Duodenal mucosa (tissue), 2 donors: Measurements from ENCODE around the gene TMEM17.

Experiments
- H3K27ac ChIP-seq: one replicate; pipeline ENCODE4 v1.7.0; 2013; ENCODE audit warnings: low read depth, low read length
- H3K27me3 ChIP-seq, 2 donors: one replicate each; pipeline ENCODE4 v1.7.0; 2013; ENCODE audit warnings: low read length in 2 of 2, control low read depth in 1 of 2; ENCODE audit not compliant: insufficient read depth in 2 of 2, control insufficient read depth in 1 of 2
- H3K36me3 ChIP-seq, 2 donors: one replicate each; pipeline ENCODE4 v1.7.0; 2013; ENCODE audit warnings: low read length in 2 of 2, control low read depth in 1 of 2; ENCODE audit not compliant: insufficient read depth in 2 of 2, control insufficient read depth in 1 of 2
- H3K4me1 ChIP-seq, 2 donors: one replicate each; pipeline ENCODE4 v1.7.0; 2013; ENCODE audit warnings: low read length in 2 of 2, control low read depth in 1 of 2; ENCODE audit not compliant: insufficient read depth in 2 of 2, control insufficient read depth in 1 of 2
- H3K4me3 ChIP-seq, 2 donors: one replicate each; pipeline ENCODE4 v1.7.0; 2013; ENCODE audit warnings: low read length in 2 of 2, low read depth in 1 of 2
- H3K9ac ChIP-seq, 2 donors: one replicate each; pipeline ENCODE4 v1.7.0; 2013; ENCODE audit warnings: low read length in 2 of 2, low read depth in 1 of 2
- H3K9me3 ChIP-seq, 2 donors: one replicate each; pipeline ENCODE4 v1.7.0; 2013; ENCODE audit warnings: low read length in 2 of 2, control low read depth in 1 of 2; ENCODE audit not compliant: control insufficient read depth in 1 of 2

The TMEM17 gene

DNA sequence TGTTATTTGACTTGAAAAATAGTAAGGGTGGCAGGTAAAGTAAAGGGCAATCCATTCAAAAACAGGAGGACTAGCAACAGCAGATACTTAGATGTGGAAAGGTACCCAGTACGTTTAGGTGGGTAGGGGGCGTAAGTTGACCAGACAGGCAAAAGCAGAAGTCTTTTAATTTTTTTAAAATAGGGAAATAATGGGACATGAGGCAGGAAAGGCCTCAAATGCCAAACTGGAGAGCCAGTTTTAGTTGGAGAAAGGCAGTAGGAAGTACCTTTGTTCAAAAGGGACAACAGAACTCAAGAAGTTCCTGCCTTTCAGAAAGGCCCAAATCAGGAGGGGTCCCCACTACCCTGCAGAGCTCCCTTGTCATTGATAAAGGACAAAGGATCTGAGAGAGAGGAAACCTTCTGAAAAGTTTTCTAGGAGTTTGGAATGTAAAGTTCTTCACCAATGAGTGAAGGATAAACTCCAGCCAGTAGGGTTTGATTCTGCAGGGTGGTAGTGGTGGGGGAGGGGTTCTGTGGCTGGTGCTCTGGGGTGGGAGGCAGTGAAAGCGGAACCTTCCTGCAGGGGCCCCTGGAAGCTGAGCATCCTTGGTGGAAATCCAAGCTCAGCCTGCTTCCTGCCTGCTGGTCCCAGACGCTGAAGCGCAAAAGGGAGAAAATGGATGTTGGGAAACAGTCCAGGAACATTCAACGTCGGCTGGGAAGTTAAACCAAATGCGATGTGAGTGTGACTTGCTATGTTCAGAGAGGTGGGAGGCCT lies 40.1 kb downstream of the TMEM17 start:
- Histone ChIP-seq H3K27ac (no peak overlapping the region), H3K36me3 (no peaks in the 10 kb centered on the region), H3K27me3 (no peaks in the 10 kb centered on the region), H3K4me1 (no peaks in the 10 kb centered on the region), H3K9me3 (no peaks in the 10 kb centered on the region), H3K9ac (no peak overlapping the region), H3K4me3 (no peak overlapping the region)

DNA sequence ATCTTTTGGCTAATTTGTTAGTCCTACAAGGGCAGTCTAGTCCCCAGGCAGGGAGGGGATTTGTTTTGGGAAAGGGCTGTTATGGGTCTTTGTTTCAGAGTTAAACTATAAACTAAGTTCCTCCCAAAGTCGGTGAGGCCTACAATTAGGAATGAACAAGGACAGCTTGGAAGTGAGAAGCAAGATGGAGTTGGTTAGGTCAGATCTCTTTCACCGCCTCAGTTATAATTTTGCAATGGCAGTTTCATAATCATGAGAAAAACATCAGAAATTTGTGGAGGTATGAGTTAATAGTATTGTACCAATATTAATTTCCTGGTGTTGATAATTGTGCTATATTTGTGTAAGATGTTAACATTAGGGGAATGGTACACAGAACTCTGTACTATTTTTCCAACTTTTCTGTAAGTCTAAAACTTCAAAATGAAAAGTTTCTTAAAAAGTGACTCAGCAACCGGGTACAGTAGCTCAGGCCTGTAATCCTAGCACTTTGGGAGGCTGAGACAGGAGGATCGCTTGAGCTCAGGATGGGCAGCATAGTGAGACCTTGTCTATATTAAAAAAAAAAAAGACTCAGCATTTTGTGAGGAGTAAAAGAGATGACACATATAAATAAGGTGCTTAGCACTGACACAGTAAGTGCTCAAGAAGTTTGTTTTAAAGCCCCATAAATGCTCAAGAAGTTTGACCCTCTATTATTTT lies 40.8 kb downstream of the TMEM17 start:
- Histone ChIP-seq H3K36me3 (no peaks in the 10 kb centered on the region), H3K27ac (no peak overlapping the region), H3K4me1 (no peaks in the 10 kb centered on the region), H3K9me3 (no peaks in the 10 kb centered on the region), H3K27me3 (no peaks in the 10 kb centered on the region), H3K9ac (no peak overlapping the region), H3K4me3 (no peak overlapping the region)

DNA sequence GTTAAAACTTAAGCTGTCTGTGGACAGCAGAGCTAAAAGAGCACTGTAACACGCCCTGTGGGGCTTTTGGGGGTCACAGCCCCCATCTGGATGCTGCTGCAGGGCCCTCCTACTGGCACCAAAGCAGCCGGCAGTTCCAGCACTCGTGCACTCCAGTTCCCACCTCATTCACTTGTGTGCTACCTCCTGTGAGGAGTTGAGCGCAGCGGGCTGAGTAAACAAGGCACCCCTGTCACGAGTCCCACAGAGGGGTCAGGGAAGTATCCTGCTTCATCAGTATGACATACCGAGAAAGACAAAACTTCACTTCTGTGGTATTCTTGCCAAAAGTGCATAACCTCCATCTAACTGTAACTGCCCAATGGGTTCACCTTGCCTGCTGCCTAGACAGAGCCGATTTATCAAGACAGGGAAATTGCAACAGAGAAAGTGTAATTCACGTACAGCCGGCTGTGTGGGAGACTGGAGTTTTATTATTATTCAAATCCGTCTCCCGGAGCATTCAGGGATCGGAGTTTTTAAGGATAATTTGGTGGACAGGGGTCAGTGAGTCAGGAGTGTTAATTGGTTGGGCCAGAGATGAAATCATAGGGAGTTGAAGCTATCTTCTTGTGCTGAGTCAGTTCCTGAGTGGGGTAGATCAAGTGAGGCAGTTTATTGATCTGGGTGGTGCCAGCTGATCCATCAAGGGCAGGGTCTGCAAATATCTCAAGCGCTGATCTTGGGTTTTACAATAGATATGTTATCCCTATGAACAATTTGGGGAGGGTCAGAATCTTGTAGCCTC lies 41.6 kb downstream of the TMEM17 start:
- no peaks in the 10 kb centered on the region for H3K36me3 ChIP-seq
- H3K27ac ChIP-seq: no peak overlapping the region
- no peaks in the 10 kb centered on the region for H3K27me3 ChIP-seq
- no peaks in the 10 kb centered on the region for H3K4me1 ChIP-seq
- no peak overlapping the region for H3K4me3 ChIP-seq
- no peaks in the 10 kb centered on the region for H3K9me3 ChIP-seq
- H3K9ac ChIP-seq: no peak overlapping the region

DNA sequence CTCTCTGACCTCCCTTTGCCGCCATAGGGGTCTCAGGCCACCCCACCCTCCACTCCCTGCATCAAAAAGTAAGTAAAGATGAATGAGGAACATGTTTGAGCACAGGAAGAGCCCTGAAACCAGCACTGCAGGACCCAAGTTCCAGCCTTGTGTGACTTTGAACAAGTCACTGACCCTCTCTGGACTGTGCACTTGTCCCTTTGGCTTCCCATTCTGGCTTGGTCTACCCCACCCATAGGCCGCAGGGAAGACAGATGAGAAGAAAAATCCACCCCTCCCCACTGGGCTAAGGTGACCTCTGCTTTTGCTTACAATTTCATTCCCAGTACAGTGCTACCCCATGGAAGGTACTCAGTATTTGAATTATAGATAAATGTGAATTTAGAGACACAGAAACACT lies 43.8 kb downstream of the TMEM17 start:
- no peak overlapping the region for H3K27ac ChIP-seq
- H3K9me3 ChIP-seq: no peaks in the 10 kb centered on the region
- H3K36me3 ChIP-seq: no peaks in the 10 kb centered on the region
- no peak overlapping the region for H3K9ac ChIP-seq
- no peak overlapping the region for H3K4me3 ChIP-seq
- peaks cover 0 to 4% of the 10 kb centered on the region in 2 donors for H3K4me1 ChIP-seq
- H3K27me3 ChIP-seq: no peaks in the 10 kb centered on the region

DNA sequence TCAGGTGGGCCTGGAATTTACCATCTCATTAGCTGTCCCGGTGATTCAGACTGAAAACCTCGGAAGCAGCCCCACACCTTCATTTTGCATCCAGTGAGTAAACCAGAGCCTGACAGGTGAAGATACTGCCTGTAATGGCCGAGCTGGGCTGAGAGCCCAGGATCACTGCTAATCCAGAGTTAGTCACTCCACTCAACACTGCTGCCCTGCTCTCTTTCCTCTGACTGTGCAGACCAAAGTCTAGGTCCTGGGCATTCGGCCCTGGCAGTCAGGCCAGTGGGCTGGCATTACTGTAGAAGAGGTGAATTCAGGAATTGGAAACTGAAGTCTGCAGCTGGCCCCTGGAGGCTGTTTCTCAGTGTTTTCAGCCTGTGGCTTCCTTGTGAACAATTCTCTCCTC lies 44.3 kb downstream of the TMEM17 start:
- Histone ChIP-seq H3K27ac (no peak overlapping the region), H3K4me3 (no peak overlapping the region), H3K4me1 (peaks cover under 1 to 7% of the 10 kb centered on the region in 2 donors), H3K9ac (no peak overlapping the region), H3K9me3 (no peaks in the 10 kb centered on the region), H3K27me3 (no peaks in the 10 kb centered on the region), H3K36me3 (no peaks in the 10 kb centered on the region)

DNA sequence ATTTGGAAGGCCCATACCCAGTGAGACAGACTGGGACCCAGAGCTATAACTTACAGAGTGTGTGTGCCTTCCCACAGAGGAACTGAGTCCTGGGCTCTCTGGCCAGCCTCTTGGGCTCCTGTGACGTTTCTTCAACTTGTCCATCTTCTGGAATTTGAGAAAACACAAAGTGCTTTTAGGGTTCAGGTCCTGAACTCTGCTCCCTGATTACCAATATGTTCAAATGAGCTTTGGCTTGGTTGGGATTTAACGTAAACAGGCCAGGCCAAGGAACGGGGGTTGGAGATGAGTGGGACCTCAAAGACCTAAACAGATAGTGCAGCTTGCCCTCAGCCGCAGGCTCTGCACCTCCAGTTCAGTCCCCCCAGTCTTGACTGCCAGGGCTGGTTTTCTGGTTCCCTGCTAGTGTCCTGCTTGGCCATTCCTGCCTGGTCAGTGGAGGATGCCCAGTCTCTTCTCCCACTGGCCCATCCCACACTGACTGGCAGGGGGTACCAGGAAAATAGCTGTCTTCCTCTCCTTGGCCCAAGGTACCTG lies 44.9 kb downstream of the TMEM17 start:
- Histone ChIP-seq H3K9ac (no peak overlapping the region), H3K27me3 (no peaks in the 10 kb centered on the region), H3K27ac (no peak overlapping the region), H3K36me3 (no peaks in the 10 kb centered on the region), H3K4me1 (peaks cover 3 to 11% of the 10 kb centered on the region in 2 donors), H3K9me3 (no peaks in the 10 kb centered on the region), H3K4me3 (no peak overlapping the region)

DNA sequence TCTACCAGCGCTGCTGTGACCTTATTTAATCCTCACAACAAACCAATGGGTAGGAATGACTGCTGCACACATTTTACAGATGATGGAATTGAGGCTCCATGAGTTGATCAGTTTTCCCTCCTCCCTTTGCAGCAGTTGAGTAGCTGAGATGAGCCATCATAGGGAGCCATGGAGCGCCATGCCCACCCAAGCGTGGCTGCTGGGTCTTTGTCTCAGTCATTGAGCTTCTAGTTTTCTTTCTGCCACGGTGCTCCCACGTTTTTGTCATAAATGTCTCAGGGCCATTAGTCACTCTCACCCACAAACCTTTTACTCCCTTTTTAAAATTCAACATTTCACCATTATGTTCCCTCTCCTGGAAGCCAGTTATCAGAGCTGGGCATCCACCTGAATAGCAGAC lies 45.8 kb downstream of the TMEM17 start:
- Histone ChIP-seq H3K4me3 (no peak overlapping the region), H3K4me1 (peaks cover 3 to 11% of the 10 kb centered on the region in 2 donors), H3K9me3 (no peaks in the 10 kb centered on the region)

DNA sequence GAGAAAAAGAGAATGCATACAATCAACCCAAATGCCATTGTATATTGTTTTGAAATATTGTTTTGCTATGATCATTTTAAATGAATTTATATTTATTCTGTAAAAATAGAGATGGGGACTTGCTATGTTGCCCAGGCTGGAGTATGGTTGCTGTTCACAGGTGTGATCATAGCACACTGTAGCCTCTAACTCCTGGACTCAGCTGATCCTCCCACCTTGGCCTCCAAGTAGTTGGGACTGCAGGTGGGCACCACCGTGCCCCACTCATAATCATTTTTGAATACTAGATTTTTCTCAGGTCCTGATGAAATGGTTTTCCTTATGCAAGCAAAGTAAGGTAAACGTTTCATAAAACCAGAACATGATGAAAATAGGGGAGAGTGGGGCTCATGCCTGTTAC lies 46.3 kb downstream of the TMEM17 start:
- no peak overlapping the region for H3K27ac ChIP-seq
- peaks cover 3 to 11% of the 10 kb centered on the region in 2 donors for H3K4me1 ChIP-seq
- H3K4me3 ChIP-seq: no peak overlapping the region

More for the DNA sequence above, 45.8 kb downstream of the TMEM17 start:
- H3K36me3 ChIP-seq: no peaks in the 10 kb centered on the region
- no peak overlapping the region for H3K9ac ChIP-seq
- no peaks in the 10 kb centered on the region for H3K27me3 ChIP-seq
- no peak overlapping the region for H3K27ac ChIP-seq

DNA sequence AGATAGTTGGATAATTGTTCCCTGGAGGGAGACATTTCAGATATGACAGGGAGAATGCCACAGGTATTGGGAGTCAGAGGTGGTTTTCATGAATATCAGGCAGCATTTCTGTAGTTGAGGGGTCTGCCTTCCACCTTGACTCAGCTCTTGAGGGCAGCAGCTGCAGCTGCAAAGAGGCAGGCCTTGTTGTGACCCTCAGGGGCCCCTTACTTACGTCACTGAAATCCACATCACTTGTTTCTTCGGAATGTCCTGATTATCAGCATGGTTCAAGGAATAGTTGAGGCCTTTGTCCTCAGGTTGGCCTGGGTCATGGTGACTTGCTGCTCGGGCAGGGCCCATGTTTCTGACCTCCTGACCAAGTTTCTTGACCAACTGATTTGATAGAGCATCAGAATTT lies 46.9 kb downstream of the TMEM17 start:
- H3K4me3 ChIP-seq: no peak overlapping the region
- no peaks in the 10 kb centered on the region for H3K9me3 ChIP-seq
- H3K36me3 ChIP-seq: no peaks in the 10 kb centered on the region
- peaks cover 3 to 11% of the 10 kb centered on the region in 2 donors for H3K4me1 ChIP-seq
- H3K9ac ChIP-seq: no peak overlapping the region
- H3K27me3 ChIP-seq: no peaks in the 10 kb centered on the region
- no peak overlapping the region for H3K27ac ChIP-seq

More for the DNA sequence above, 46.3 kb downstream of the TMEM17 start:
- Histone ChIP-seq H3K27me3 (no peaks in the 10 kb centered on the region), H3K36me3 (no peaks in the 10 kb centered on the region), H3K9ac (no peak overlapping the region), H3K9me3 (no peaks in the 10 kb centered on the region)

DNA sequence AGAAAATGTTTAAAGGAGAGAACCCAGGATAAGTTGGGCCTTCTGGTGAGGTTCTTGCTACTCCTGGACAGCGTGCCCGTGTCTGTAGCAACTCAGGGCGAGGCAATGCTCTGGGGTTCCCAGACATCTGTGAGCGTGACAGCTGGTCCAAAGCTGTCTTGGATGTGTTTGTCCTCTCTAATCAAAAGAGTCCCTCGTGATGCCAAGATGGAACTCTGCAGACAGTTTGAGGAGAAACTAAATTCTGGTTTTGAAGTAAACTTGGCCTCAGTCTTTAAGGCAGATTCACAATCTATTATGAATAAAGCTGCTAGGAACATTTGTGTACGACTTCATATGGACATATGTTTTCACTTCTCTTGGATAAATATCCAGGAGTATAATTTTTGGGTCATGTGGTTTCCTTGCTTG lies 47.3 kb downstream of the TMEM17 start:
- Histone ChIP-seq H3K9ac (no peak overlapping the region), H3K27me3 (no peaks in the 10 kb centered on the region), H3K4me3 (no peak overlapping the region), H3K4me1 (peaks cover 3 to 11% of the 10 kb centered on the region in 2 donors), H3K36me3 (no peaks in the 10 kb centered on the region), H3K27ac (no peak overlapping the region), H3K9me3 (no peaks in the 10 kb centered on the region)
